Activated CD4-positive, CD25-positive, alpha-beta regulatory T cell treated with anti-CD3 and anti-CD28 coated beads, Interleukin-2, amount 50 U/mL, for 72 hours (primary cell): ENCODE data around the gene PPP3R2.
"Not testable (repeated sequence)": the region's sequence is repeated elsewhere in the genome, so short reads cannot be mapped to it uniquely, and the experiment has no call there.

Experiments
- DNase-seq: peaks from one replicate; pipeline ENCODE4 v3.0.0; 2021

The PPP3R2 gene

GRCh38 chr9:101587332-101588043, 7.3 kb downstream of the PPP3R2 start:
- DNase-seq, result no peak

GRCh38 chr9:101586651-101587050, 8.1 kb downstream of the PPP3R2 start:
- DNase-seq, result no peak

- no peak for DNase-seq
Measured at GRCh38 chr9:101585740-101586139, 9.0 kb downstream of the PPP3R2 start.

GRCh38 chr9:101582553-101582952, 12.2 kb downstream of the PPP3R2 start:
- no peak for DNase-seq

- DNase-seq, result no peak
Measured at GRCh38 chr9:101579711-101580545, 14.8 kb downstream of the PPP3R2 start.

- no peak for DNase-seq
Measured at GRCh38 chr9:101578378-101578777, 16.4 kb downstream of the PPP3R2 start.

- no peak for DNase-seq
Measured at GRCh38 chr9:101574731-101575333, 19.9 kb downstream of the PPP3R2 start.

- no peak for DNase-seq
Measured at GRCh38 chr9:101572316-101572715, 22.5 kb downstream of the PPP3R2 start.

GRCh38 chr9:101571114-101571513, 23.7 kb downstream of the PPP3R2 start:
- DNase-seq, result no peak

- no peak for DNase-seq
Measured at GRCh38 chr9:101569741-101570501, 24.8 kb downstream of the PPP3R2 start.

GRCh38 chr9:101567725-101568350, 26.9 kb downstream of the PPP3R2 start:
- DNase-seq, result no peak

- DNase-seq, result no peak
Measured at GRCh38 chr9:101566904-101567724, 27.7 kb downstream of the PPP3R2 start.

GRCh38 chr9:101564252-101564651, 30.5 kb downstream of the PPP3R2 start:
- no peak for DNase-seq

GRCh38 chr9:101562966-101563365, 31.8 kb downstream of the PPP3R2 start:
- DNase-seq, result no peak

GRCh38 chr9:101561740-101562139, 33.0 kb downstream of the PPP3R2 start:
- no peak for DNase-seq

- DNase-seq, result not testable (repeated sequence)
Measured at GRCh38 chr9:101549472-101550098, 45.2 kb downstream of the PPP3R2 start.

GRCh38 chr9:101543098-101543735, 51.6 kb downstream of the PPP3R2 start:
- no peak for DNase-seq
